Neutrophil (primary cell): Measurements from ENCODE around the gene CTPS2.
A peak's percentile ranks its signal among the peaks of the same experiment; 100 is the strongest.

Experiments
- H3K27ac ChIP-seq: fragments of 200-600 bp; sonication (generic); 2 replicates; pipeline ENCODE4 v1.5.1; 2016; ENCODE audit warnings: mild to moderate bottlenecking, moderate library complexity
- H3K27me3 ChIP-seq: fragments of 200-600 bp; sonication (generic); 2 replicates; pipeline ENCODE4 v1.6.0; 2016; ENCODE audit warnings: mild to moderate bottlenecking
- H3K36me3 ChIP-seq: fragments of 200-600 bp; sonication (generic); 2 replicates; pipeline ENCODE4 v1.5.1; 2017
- H3K4me1 ChIP-seq, 2 experiments: fragments of 200-600 bp in 1 of 2; sonication (generic) in 1 of 2; 1 replicate in 1 of 2; 2 replicates in 1 of 2; pipeline versions ENCODE4 v1.5.1 to v1.6.1; 2013 to 2016; ENCODE audit warnings: low read depth in 1 of 2, low read length in 1 of 2, mild to moderate bottlenecking in 1 of 2, moderate library complexity in 1 of 2; ENCODE audit not compliant: control insufficient read depth in 1 of 2, insufficient read depth in 1 of 2
- H3K4me3 ChIP-seq, 2 experiments: fragments of 200-600 bp in 1 of 2; sonication (generic) in 1 of 2; 1 replicate in 1 of 2; 2 replicates in 1 of 2; pipeline ENCODE4 v1.5.1; 2013 to 2016; ENCODE audit warnings: low read depth in 1 of 2, low read length in 1 of 2, mild to moderate bottlenecking in 1 of 2, moderate library complexity in 1 of 2
- H3K9me3 ChIP-seq: fragments of 200-600 bp; sonication (generic); 2 replicates; pipeline ENCODE4 v1.5.1; 2016
- CTCF ChIP-seq: fragments of 200-600 bp; sonication (generic); IDR thresholded peaks from 2 replicates; pipeline ENCODE4 v1.5.1; 2016; ENCODE audit warnings: antibody characterized with exemption

The CTPS2 gene

GRCh38 chrX:16699389-16699788 lies 13.1 kb downstream of the CTPS2 start:
- H3K27ac ChIP-seq = no peak overlapping the region
- TF ChIP-seq CTCF = no peak

GRCh38 chrX:16696956-16697355 lies 15.5 kb downstream of the CTPS2 start:
- no peak for TF ChIP-seq CTCF
- peaks cover 3% of the 10 kb centered on the region for H3K36me3 ChIP-seq
- H3K4me3 ChIP-seq = no peak overlapping the region
- no peaks in the 10 kb centered on the region for H3K9me3 ChIP-seq
- no peaks in the 10 kb centered on the region for H3K4me1 ChIP-seq
- H3K27ac ChIP-seq = no peak overlapping the region
- no peaks in the 10 kb centered on the region for H3K27me3 ChIP-seq

More at GRCh38 chrX:16699389-16699788, 13.1 kb downstream of the CTPS2 start:
- Histone ChIP-seq H3K4me1 (no peaks in the 10 kb centered on the region), H3K4me3 (no peak overlapping the region), H3K9me3 (no peaks in the 10 kb centered on the region), H3K27me3 (no peaks in the 10 kb centered on the region), H3K36me3 (peaks cover 3% of the 10 kb centered on the region)

GRCh38 chrX:16695079-16695676 lies 17.3 kb downstream of the CTPS2 start:
- no peak overlapping the region for H3K4me3 ChIP-seq
- no peaks in the 10 kb centered on the region for H3K9me3 ChIP-seq
- TF ChIP-seq CTCF = peak; percentile 82
- peaks cover 3% of the 10 kb centered on the region for H3K36me3 ChIP-seq
- no peaks in the 10 kb centered on the region for H3K4me1 ChIP-seq
- no peak overlapping the region for H3K27ac ChIP-seq
- H3K27me3 ChIP-seq = no peaks in the 10 kb centered on the region

DNA sequence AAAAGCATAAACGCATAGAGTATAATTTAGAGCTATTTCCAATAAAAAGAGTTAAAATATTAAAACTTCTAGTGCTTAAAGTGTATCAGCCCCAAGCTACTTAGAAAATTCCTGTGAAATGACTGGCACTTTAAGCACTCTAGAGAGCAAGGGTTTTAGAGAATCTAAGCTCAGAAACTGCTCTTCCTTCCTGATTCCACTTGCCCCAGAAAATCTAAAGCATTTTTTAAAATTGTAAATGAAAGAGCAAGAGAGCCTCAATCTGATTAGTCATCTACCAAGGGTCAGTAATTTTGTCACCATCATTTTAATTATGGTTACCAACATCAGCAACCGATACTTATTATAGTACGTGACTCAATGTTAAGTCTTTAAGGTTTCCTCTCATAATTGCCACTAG lies 25.0 kb downstream of the CTPS2 start:
- Histone ChIP-seq H3K4me3 (no peak overlapping the region), H3K4me1 (no peaks in the 10 kb centered on the region), H3K9me3 (no peaks in the 10 kb centered on the region), H3K27me3 (no peaks in the 10 kb centered on the region), H3K27ac (no peak overlapping the region), H3K36me3 (peaks cover 5% of the 10 kb centered on the region)
- TF ChIP-seq CTCF = no peak

DNA sequence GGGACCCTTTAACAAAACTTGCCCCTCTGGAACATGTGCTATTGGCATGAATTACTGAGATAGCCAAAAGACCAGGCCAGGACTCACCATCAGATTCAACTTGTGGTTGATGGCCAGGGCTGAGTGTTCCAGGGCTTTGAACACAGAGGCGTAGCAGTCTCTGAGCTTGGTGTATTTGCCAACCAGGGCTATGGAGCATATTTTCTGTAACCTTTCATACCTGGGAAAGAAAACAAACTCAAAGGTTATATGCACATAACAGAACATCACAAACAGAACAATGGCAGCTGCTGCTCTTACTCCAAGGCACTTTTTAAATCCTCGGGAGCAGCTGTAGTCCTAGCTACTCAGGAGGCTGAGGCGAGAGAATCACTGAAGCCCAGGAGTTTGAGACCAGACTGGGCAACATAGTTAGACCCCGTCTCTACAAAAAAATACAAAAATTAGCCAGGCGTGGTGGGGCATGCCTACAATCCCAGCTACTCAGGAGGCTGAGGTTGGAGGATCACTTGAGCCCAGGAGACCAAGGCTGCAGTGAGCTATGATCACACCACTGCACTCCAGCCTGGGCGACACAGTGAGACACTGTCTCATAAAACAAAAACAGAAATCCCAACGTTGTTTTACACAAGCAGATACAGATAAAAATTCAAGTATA lies 29.3 kb downstream of the CTPS2 start:
- no peaks in the 10 kb centered on the region for H3K4me1 ChIP-seq
- no peaks in the 10 kb centered on the region for H3K27me3 ChIP-seq
- no peak overlapping the region for H3K27ac ChIP-seq
- peaks cover 5% of the 10 kb centered on the region for H3K36me3 ChIP-seq
- no peak for TF ChIP-seq CTCF
- H3K4me3 ChIP-seq = no peak overlapping the region
- no peaks in the 10 kb centered on the region for H3K9me3 ChIP-seq
